Activated CD4-positive, alpha-beta T cell treated with anti-CD3 and anti-CD28 coated beads for 1 hour (primary cell): ENCODE results near the gene USP48.
"Not testable (repeated sequence)": the region's sequence is repeated elsewhere in the genome, so short reads cannot be mapped to it uniquely, and the experiment has no call there.

Experiments used
- DNase-seq: peaks from one replicate; pipeline ENCODE4 v3.0.0-alpha.2; 2020

The USP48 gene

GRCh38 chr1:21633992-21634805 lies 148.8 kb downstream of the USP48 start:
- no peak for DNase-seq

GRCh38 chr1:21633141-21633755 lies 149.7 kb downstream of the USP48 start:
- DNase-seq, result no peak

GRCh38 chr1:21631944-21632887 lies 150.7 kb downstream of the USP48 start:
- no peak for DNase-seq

- not testable (repeated sequence) for DNase-seq
Observed at GRCh38 chr1:21631590-21631943, 151.4 kb downstream of the USP48 start.

- no peak for DNase-seq
Observed at GRCh38 chr1:21630571-21631343, 152.2 kb downstream of the USP48 start.

- no peak for DNase-seq
Observed at GRCh38 chr1:21629971-21630370, 153.0 kb downstream of the USP48 start.

GRCh38 chr1:21628798-21629393 lies 154.1 kb downstream of the USP48 start:
- no peak for DNase-seq
